Heart left ventricle (tissue), 16 donors: ENCODE results near the gene MARS1. TPM values are rescaled to one million over a fixed set of nuclear protein-coding genes. Genes with fewer than 3 reads are reported as not detected.

Experiments
- ATAC-seq, 4 donors: fragments of 200-7000 bp; cut with Tn5 transposase; one replicate each; pipeline ENCODE4 v1.9.1; 2020 to 2022; ENCODE audit warnings: moderate library complexity in 4 of 4, mild to moderate bottlenecking in 3 of 4, moderate number of reproducible peaks in 1 of 4
- DNase-seq, 5 donors: peaks; one replicate each; pipeline ENCODE4 v3.0.0-alpha.2; 2020
- H3K27ac ChIP-seq, 12 donors: fragments of 200-600 bp; sonication (generic) in 4 of 12; one replicate each; pipeline versions ENCODE4 v1.5.0 to v1.8.0; 2016 to 2022; ENCODE audit warnings: mild to moderate bottlenecking in 2 of 12
- H3K27me3 ChIP-seq, 9 donors: fragments of 200-600 bp; sonication (generic) in 2 of 9; one replicate each; pipeline versions ENCODE4 v1.5.1 to v1.8.0; 2016 to 2022; ENCODE audit warnings: mild to moderate bottlenecking in 3 of 9
- H3K36me3 ChIP-seq, 9 donors: fragments of 200-600 bp; sonication (generic) in 2 of 9; one replicate each; pipeline versions ENCODE4 v1.5.0 to v1.8.0; 2018 to 2022; ENCODE audit warnings: mild to moderate bottlenecking in 2 of 9
- H3K4me1 ChIP-seq, 12 donors: fragments of 200-600 bp; sonication (generic) in 4 of 12; one replicate each; pipeline versions ENCODE4 v1.5.0 to v1.8.0; 2016 to 2022; ENCODE audit warnings: mild to moderate bottlenecking in 3 of 12
- H3K4me3 ChIP-seq, 12 donors: fragments of 200-600 bp; sonication (generic) in 4 of 12; one replicate each; pipeline versions ENCODE4 v1.5.0 to v1.8.0; 2017 to 2022; ENCODE audit warnings: mild to moderate bottlenecking in 9 of 12, moderate library complexity in 4 of 12
- H3K9me3 ChIP-seq, 12 donors: fragments of 200-600 bp; sonication (generic) in 4 of 12; one replicate each; pipeline versions ENCODE4 v1.5.0 to v1.8.0; 2016 to 2022; ENCODE audit warnings: mild to moderate bottlenecking in 1 of 12
- POLR2A ChIP-seq, 2 donors: fragments of 450-650 bp; IDR thresholded peaks; one replicate each; pipeline ENCODE4 v1.6.1; 2017; ENCODE audit warnings: antibody characterized with exemption in 2 of 2, mild to moderate bottlenecking in 2 of 2, moderate library complexity in 2 of 2
- WGBS, 4 donors: extraction: QIAGEN DNeasy Blood & Tissue Kit in 2 of 4; methylation state at CpG; one replicate each; pipeline versions ENCODE4 v1.1.5 to v1.1.7; 2013 to 2018; 5-methylcytosine and 5-hydroxymethylcytosine counted together
- intact Hi-C, 10 donors: fragments of 100-400 bp; cut with DNase I; formaldehyde crosslinking; loops; one replicate each; pipeline versions ENCODE4 v1.11.1 to v1.14.2; 2022
- polyA plus RNA-seq, 2 donors: library from polyadenylated mRNA; stranded (reverse); fragments of 200-250 nt; gene quantifications; one replicate each; pipeline ENCODE4 v1.2.3, GENCODE V29; 2013
- total RNA-seq, 9 donors: library from RNA; depleted of rRNA in 2 of 9; stranded (reverse); fragments of >200 nt in 2 of 9; fragmentation: NEBNext Ultra II Directional in 3 of 9; extraction: Animal tissue kit (Norgen Biotek cat#: 25700) in 3 of 9; gene quantifications; one replicate each; pipeline versions ENCODE4 v1.1.0 to v1.2.4, GENCODE V29; 2016 to 2023
- TF ChIP-seq, protein P1 (sequence below), 12 donors: fragments of 200-600 bp; sonication (generic) in 4 of 12; IDR thresholded peaks; one replicate each; pipeline versions ENCODE4 v1.5.0 to v1.8.0; 2018 to 2022; ENCODE audit warnings: antibody characterized with exemption in 12 of 12, mild to moderate bottlenecking in 5 of 12
- donor health status: ischemic (EF 13 %, LVEDD 7.1; RV severe dilation, severe dysfunction).
- donor health status: healthy with polysubstance abuse.
- donor health status: DM: no; HTN: yes; CAD: no.
- donor health status: DM: no; HTN: no; CAD: no.
- donor health status: ischemic (EF 25% LVEDD 6.9; RV normal size, moderate dysfunction).
- donor health status: ischemic (EF 25% LVEDD 5.7; RV mildly dilated, moderate dysfunction).
- donor health status: healthy.
- donor health status: DM: yes; HTN: yes; CAD: no.
- donor health status: ischemic (EF 35%, LVEDD 5.7; RV mildly dilated, moderate dysfunction).
- donor health status: nonischemic (EF 11% LVEDD 7.7; RV severe dilation, severe dysfunction).
- donor health status: DM: yes; HTN: yes; CAD: no.
- donor health status: PGD.
- donor health status: ischemic (EF 29% LVEDD 5.4; RV normal size, mild dysfunction).
- donor health status: nonischemic (EF 23%, LVEDD 6.1; RV moderate dilation, normal function).

Gene MARS1
- total and polyA plus RNA-seq, 11 donors, result 36.8 to 109 (median 74.9) TPM

DNA sequence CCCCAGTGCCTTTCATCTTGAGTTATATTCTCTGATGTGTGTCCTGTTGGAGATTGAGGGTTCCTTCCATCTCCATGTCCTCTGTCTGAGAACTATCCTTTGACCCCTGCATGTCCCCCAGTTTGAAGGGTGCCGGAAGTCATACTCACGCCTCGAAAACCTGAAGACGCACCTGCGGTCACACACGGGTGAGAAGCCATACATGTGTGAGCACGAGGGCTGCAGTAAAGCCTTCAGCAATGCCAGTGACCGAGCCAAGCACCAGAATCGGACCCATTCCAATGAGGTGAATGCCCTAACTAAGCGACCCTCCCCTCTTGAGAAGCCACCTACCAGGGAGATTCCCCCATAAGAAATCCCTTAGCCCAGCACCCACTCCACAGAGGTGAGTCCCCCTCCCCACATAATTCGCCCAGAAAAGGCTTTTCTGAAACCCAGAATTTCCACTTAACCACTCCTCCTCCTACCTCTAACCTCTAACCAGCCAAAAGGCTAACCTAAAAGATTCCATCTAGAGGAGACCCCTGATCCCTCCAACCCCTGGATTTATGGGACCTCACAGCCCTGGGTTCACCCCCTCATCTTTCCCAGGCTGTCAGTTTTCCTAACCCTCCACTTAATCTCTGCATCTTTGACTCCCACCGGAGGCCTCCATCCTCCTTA, 20.5 kb upstream of the MARS1 start:
- 80 to 85% (median 84%) methylated on average over 10 to 12 of the region's 12 CpGs for WGBS, 4 donors
- Histone ChIP-seq H3K9me3 (no peaks in the 10 kb centered on the region), H3K4me3 (no peak overlapping the region), H3K36me3 (peaks cover 0 to 42% (median 0%) of the 10 kb centered on the region in 9 donors), H3K4me1 (peaks cover 0 to 8% (median 2%) of the 10 kb centered on the region in 12 donors), H3K27ac (no peak overlapping the region), H3K27me3 (peaks cover 0 to 17% (median under 1%) of the 10 kb centered on the region in 9 donors)
- TF ChIP-seq, protein P1, sequence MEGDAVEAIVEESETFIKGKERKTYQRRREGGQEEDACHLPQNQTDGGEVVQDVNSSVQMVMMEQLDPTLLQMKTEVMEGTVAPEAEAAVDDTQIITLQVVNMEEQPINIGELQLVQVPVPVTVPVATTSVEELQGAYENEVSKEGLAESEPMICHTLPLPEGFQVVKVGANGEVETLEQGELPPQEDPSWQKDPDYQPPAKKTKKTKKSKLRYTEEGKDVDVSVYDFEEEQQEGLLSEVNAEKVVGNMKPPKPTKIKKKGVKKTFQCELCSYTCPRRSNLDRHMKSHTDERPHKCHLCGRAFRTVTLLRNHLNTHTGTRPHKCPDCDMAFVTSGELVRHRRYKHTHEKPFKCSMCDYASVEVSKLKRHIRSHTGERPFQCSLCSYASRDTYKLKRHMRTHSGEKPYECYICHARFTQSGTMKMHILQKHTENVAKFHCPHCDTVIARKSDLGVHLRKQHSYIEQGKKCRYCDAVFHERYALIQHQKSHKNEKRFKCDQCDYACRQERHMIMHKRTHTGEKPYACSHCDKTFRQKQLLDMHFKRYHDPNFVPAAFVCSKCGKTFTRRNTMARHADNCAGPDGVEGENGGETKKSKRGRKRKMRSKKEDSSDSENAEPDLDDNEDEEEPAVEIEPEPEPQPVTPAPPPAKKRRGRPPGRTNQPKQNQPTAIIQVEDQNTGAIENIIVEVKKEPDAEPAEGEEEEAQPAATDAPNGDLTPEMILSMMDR (IDR thresholded peaks at IDR 0.05), result no peak
- no peak for TF ChIP-seq POLR2A (IDR thresholded peaks at IDR 0.05)
- DNase-seq (no peak), ATAC-seq (no peak)
- intact Hi-C loops, result loop anchor here in 2 of 10 donors (10.0 kb wide), 1 partner anchor 157 kb away; no protein-coding TSS in a partner anchor

DNA sequence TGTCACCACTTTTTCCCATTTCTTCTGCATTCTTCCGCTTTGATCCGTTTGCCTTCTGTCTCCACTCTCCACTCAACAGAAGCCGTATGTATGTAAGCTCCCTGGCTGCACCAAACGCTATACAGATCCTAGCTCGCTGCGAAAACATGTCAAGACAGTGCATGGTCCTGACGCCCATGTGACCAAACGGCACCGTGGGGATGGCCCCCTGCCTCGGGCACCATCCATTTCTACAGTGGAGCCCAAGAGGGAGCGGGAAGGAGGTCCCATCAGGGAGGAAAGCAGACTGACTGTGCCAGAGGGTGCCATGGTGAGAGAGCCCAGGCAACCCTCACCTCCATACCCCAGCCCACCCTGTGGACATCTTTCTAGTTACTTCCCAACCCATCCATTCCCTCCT, 20.0 kb upstream of the MARS1 start:
- no peak for ATAC-seq

DNA sequence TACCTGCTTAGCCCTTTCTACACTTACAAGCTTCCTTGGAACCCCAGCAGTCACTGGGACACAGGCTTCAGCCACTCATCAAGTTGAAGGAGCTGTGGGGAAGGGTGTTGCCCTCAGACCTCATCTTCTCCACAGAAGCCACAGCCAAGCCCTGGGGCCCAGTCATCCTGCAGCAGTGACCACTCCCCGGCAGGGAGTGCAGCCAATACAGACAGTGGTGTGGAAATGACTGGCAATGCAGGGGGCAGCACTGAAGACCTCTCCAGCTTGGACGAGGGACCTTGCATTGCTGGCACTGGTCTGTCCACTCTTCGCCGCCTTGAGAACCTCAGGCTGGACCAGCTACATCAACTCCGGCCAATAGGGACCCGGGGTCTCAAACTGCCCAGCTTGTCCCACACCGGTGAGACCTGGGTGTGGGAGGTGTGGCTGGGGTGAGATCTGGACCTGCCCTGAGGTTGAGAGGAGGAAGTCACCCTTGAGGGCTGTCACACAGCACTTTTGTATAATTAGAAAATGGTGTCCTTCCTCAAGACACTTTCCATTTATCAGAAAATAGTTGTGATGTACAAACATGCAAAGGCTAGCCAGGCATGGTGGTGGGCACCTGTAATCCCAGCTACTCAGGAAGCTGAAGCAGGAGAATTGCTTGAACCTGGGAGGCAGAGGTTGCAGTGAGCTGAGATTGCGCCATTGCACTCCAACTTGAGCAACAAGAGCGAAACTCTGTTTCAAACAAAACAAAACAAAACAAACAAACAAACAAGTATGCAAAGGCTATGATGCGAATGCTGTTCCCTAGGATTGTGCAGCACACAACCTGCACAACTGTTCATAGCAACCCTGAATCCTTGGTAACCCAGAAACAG, 18.3 kb upstream of the MARS1 start:
- intact Hi-C loops, result loop anchor here in 2 of 10 donors (10.0 kb wide), 1 partner anchor 155 kb away; no protein-coding TSS in a partner anchor
- peaks cover 0 to 32% (median 13%) of the 10 kb centered on the region in 9 donors for H3K27me3 ChIP-seq
- DNase-seq (no peak), ATAC-seq (no peak)
- TF ChIP-seq POLR2A (IDR thresholded peaks at IDR 0.05), result no peak
- TF ChIP-seq, protein P1 (IDR thresholded peaks at IDR 0.05), result no peak
- peaks cover 0 to 6% (median 0%) of the 10 kb centered on the region in 12 donors for H3K4me1 ChIP-seq
- 82 to 87% (median 85%) methylated on average over 10 of the region's 10 CpGs for WGBS, 4 donors
- H3K4me3 ChIP-seq, result no peak overlapping the region
- no peak overlapping the region for H3K27ac ChIP-seq
- no peaks in the 10 kb centered on the region for H3K9me3 ChIP-seq
- peaks cover 0 to 64% (median 0%) of the 10 kb centered on the region in 9 donors for H3K36me3 ChIP-seq

More for the DNA sequence above, 20.0 kb upstream of the MARS1 start:
- intact Hi-C loops, result loop anchor here in 2 of 10 donors (10.0 kb wide), 1 partner anchor 157 kb away; no protein-coding TSS in a partner anchor
- TF ChIP-seq, protein P1 (IDR thresholded peaks at IDR 0.05), result no peak
- TF ChIP-seq POLR2A (IDR thresholded peaks at IDR 0.05), result no peak
- Histone ChIP-seq H3K27me3 (peaks cover 0 to 18% (median 5%) of the 10 kb centered on the region in 9 donors), H3K27ac (no peak overlapping the region), H3K9me3 (no peaks in the 10 kb centered on the region), H3K4me1 (peaks cover 0 to 2% (median 0%) of the 10 kb centered on the region in 12 donors), H3K36me3 (peaks cover 0 to 48% (median 0%) of the 10 kb centered on the region in 9 donors), H3K4me3 (no peak overlapping the region)
- 73 to 83% (median 81%) methylated on average over 11 of the region's 11 CpGs for WGBS, 4 donors
- DNase-seq, result no peak
